Osteoblast (primary cell): ENCODE data around the gene LHB. TPM values are rescaled to one million over a fixed set of nuclear protein-coding genes. Genes with fewer than 3 reads are reported as not detected.

Experiments
- DNase-seq: peaks from one replicate; pipeline ENCODE4 v3.0.0; 2011; ENCODE audit warnings: low spot score, mixed read lengths; ENCODE audit not compliant: insufficient read length; ENCODE audit errors: missing footprints
- H2AFZ ChIP-seq: 2 replicates; pipeline ENCODE4 v1.6.0; 2011; ENCODE audit warnings: mild to moderate bottlenecking, low read length
- H3K27ac ChIP-seq: 2 replicates; pipeline ENCODE4 v1.5.1; 2011; ENCODE audit warnings: mild to moderate bottlenecking, low read depth, low read length, moderate library complexity
- H3K27me3 ChIP-seq: 2 replicates; pipeline ENCODE4 v1.6.0; 2012; ENCODE audit warnings: mild to moderate bottlenecking, control low read depth, inconsistent platforms, low read length, moderate library complexity; ENCODE audit not compliant: insufficient read depth
- H3K36me3 ChIP-seq: 2 replicates; pipeline ENCODE4 v1.5.1; 2011; ENCODE audit warnings: mild to moderate bottlenecking, low read length, control low read depth, moderate library complexity; ENCODE audit not compliant: insufficient read depth
- H3K4me1 ChIP-seq: 2 replicates; pipeline ENCODE4 v1.5.1; 2011; ENCODE audit warnings: mild to moderate bottlenecking, low read length, control low read depth, moderate library complexity; ENCODE audit not compliant: insufficient read depth
- H3K4me2 ChIP-seq: 2 replicates; pipeline ENCODE4 v1.6.0; 2011; ENCODE audit warnings: mild to moderate bottlenecking, low read length; ENCODE audit not compliant: insufficient read depth
- H3K4me3 ChIP-seq: fragments of 200-600 bp; sonication (generic); 3 replicates; pipeline ENCODE4 v1.5.1; 2012; ENCODE audit warnings: mild to moderate bottlenecking, low read length, inconsistent platforms; ENCODE audit not compliant: insufficient read depth
- H3K79me2 ChIP-seq: 2 replicates; pipeline ENCODE4 v1.6.0; 2012; ENCODE audit warnings: mild to moderate bottlenecking, low read length, control low read depth, inconsistent platforms; ENCODE audit not compliant: insufficient read depth
- H3K9me3 ChIP-seq: 2 replicates; pipeline ENCODE4 v1.5.1; 2011; ENCODE audit warnings: low read depth, low read length, control low read depth
- H4K20me1 ChIP-seq: 2 replicates; pipeline ENCODE4 v1.6.0; 2012; ENCODE audit warnings: mild to moderate bottlenecking, low read length, control low read depth; ENCODE audit not compliant: insufficient read depth
- total RNA-seq: library from RNA; depleted of rRNA; stranded (reverse); fragments of >200 nt; gene quantifications from 2 replicates; pipeline ENCODE4 v1.2.3, GENCODE V29; 2012
- TF ChIP-seq, protein P1 (sequence below): IDR thresholded peaks from 2 replicates; pipeline ENCODE4 v1.5.1; 2011; ENCODE audit warnings: mild to moderate bottlenecking, low read depth, low read length, moderate library complexity; ENCODE audit errors: extremely low read depth

LHB gene
- total RNA-seq, 1 donor: not detected

DNA sequence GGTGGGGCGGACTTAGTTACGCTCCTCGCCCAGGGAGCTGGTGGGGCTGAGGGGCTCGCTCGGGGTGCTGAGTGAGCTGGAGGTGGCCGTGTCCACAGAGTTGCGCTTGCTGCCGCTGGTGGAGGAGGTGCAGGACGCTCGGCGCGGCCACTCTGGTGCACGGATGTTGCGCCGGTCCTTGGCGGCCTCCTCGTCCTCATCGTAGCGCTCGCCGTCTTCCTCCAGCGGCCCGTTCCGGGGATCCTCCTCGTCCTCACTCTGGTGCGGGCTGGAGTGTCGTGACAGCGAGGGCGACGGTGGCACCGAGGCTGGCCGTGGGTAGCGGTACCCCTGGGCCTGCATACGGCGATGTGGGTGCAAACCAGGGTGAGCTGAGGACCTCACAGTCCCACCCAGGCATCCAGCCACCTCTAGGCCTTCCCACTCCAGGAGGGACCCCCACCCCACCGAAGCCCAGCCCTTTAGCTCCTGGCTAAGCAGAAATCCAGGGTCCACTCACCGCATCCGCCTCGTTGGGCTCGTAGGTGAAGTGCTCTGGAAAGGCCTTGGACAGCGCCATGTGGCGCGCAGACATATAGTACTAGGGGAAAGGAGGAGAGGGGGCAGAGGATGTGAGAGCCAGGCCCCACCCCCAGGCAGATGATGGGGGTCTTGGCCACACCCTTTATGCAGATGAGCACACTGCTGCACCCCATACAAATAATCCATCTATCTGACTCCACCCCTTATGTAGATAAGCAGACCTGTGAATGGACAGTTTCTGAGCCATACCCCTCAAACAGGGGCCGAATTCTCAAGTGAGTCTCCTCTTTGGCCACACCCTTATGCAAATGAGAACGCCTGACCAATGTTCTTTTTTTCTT is 47.4 kb downstream of the LHB start:
- H3K27ac ChIP-seq: no peak overlapping the region
- H3K4me1 ChIP-seq: peaks cover 22% of the 10 kb centered on the region
- no peaks in the 10 kb centered on the region for H3K27me3 ChIP-seq
- TF ChIP-seq, protein P1, sequence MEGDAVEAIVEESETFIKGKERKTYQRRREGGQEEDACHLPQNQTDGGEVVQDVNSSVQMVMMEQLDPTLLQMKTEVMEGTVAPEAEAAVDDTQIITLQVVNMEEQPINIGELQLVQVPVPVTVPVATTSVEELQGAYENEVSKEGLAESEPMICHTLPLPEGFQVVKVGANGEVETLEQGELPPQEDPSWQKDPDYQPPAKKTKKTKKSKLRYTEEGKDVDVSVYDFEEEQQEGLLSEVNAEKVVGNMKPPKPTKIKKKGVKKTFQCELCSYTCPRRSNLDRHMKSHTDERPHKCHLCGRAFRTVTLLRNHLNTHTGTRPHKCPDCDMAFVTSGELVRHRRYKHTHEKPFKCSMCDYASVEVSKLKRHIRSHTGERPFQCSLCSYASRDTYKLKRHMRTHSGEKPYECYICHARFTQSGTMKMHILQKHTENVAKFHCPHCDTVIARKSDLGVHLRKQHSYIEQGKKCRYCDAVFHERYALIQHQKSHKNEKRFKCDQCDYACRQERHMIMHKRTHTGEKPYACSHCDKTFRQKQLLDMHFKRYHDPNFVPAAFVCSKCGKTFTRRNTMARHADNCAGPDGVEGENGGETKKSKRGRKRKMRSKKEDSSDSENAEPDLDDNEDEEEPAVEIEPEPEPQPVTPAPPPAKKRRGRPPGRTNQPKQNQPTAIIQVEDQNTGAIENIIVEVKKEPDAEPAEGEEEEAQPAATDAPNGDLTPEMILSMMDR: no peak
- DNase-seq: peak; percentile 37
- peaks cover 33% of the 10 kb centered on the region for H3K36me3 ChIP-seq
- no peaks in the 10 kb centered on the region for H3K9me3 ChIP-seq
- H4K20me1 ChIP-seq: peaks cover 29% of the 10 kb centered on the region
- no peak overlapping the region for H3K4me2 ChIP-seq
- peaks cover 19% of the 10 kb centered on the region for H3K79me2 ChIP-seq
- no peak overlapping the region for H2AFZ ChIP-seq
- no peak overlapping the region for H3K4me3 ChIP-seq

DNA sequence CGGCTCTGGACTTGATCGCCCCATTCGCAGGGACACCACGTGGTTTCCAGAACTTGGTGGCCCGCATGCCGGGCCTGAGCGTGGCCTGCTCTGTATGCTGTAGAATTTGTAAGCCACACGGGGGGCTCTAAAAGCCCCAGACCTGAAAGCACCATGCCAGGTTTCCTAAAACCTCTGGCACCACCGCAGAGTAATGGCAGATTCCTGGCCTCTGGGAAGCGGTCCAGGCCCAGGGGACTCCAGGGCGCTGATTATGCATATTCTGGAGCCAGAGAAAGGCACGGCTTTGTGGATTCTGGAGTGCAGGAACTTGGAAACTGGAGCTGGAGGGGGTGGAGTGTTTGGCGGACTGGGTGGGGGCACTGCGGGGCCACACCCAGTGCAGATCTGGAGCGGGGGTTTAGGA is 48.1 kb downstream of the LHB start:
- H3K9me3 ChIP-seq: no peaks in the 10 kb centered on the region
- H3K4me3 ChIP-seq: no peak overlapping the region
- H3K4me1 ChIP-seq: peaks cover 29% of the 10 kb centered on the region
- TF ChIP-seq, protein P1: no peak
- H3K36me3 ChIP-seq: peaks cover 26% of the 10 kb centered on the region
- DNase-seq: peak; percentile 46
- no peaks in the 10 kb centered on the region for H3K27me3 ChIP-seq
- no peak overlapping the region for H3K27ac ChIP-seq
- no peak overlapping the region for H2AFZ ChIP-seq
- no peak overlapping the region for H3K4me2 ChIP-seq
- H3K79me2 ChIP-seq: peaks cover 19% of the 10 kb centered on the region
- H4K20me1 ChIP-seq: peaks cover 29% of the 10 kb centered on the region

GRCh38 chr19:48968179-48968661 is 48.7 kb downstream of the LHB start:
- Histone ChIP-seq H3K4me2 (no peak overlapping the region), H2AFZ (no peak overlapping the region), H3K79me2 (peaks cover 19% of the 10 kb centered on the region), H3K4me1 (peaks cover 35% of the 10 kb centered on the region), H3K27me3 (no peaks in the 10 kb centered on the region), H3K9me3 (no peaks in the 10 kb centered on the region), H3K27ac (peak overlapping the region; percentile 36), H3K36me3 (peaks cover 24% of the 10 kb centered on the region), H3K4me3 (no peak overlapping the region), H4K20me1 (peaks cover 29% of the 10 kb centered on the region)
- TF ChIP-seq, protein P1: no peak
- peak; percentile 41 for DNase-seq

DNA sequence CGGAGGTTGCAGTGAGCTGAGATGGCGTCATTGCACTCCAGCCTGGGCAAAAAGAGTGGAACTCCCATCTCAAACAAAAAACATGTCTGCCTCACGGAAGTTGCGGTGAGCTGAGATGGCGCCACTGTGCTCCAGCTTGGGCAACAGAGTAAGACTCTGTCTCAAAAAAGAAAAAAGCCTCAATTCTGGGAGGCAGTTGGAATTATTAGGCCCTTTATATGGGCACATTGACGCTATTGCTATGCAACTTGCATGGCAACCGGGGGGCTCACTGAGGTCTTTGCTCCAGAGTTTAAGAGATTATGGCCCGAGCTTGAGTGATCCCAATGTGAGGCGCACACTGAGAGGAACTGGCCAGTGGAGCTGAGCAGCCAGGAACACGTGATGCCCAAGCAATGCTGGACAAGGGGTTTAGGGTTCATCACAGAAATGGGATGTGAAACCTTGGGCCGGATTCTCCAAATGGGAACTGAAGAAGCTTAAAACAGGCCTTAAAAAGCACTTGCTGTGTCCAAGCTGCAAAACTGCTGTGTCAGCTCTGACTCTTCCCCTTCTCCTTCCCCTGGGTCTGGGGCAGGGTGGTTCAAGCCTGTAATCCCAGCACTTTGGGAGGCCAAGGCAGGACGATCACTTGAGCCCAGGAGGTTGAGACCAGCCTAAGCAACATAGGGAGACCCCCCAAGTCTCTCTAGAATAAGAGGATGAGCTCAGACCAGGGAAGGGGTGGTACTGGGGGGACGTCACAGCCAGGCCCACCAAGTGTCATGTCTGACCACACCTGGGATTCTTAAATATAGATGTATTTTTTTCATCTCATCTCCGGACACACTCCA is 49.3 kb downstream of the LHB start:
- Histone ChIP-seq H3K36me3 (peaks cover 24% of the 10 kb centered on the region), H3K27ac (peak overlapping the region; percentile 36), H3K27me3 (no peaks in the 10 kb centered on the region), H3K9me3 (no peaks in the 10 kb centered on the region), H3K4me1 (peaks cover 36% of the 10 kb centered on the region), H3K4me2 (peak overlapping the region; percentile 87), H4K20me1 (peaks cover 29% of the 10 kb centered on the region), H2AFZ (no peak overlapping the region), H3K79me2 (peaks cover 19% of the 10 kb centered on the region), H3K4me3 (peak overlapping the region; percentile 88)
- TF ChIP-seq, protein P1: no peak
- peak; percentile 61 for DNase-seq
